Fibroblast of mammary gland (primary cell): ENCODE measurements around the gene SLC18B1.

Experiments used
- DNase-seq: peaks from one replicate; pipeline ENCODE4 v3.0.0-alpha.2; 2010; ENCODE audit warnings: low read depth
- H3K4me3 ChIP-seq: 2 replicates; pipeline ENCODE4 v1.5.1; 2011; ENCODE audit warnings: low read depth, mild to moderate bottlenecking, low read length, moderate library complexity; ENCODE audit not compliant: control insufficient read depth
- CTCF ChIP-seq: conservative IDR thresholded peaks from 2 replicates; pipeline ENCODE4 v1.5.1; 2011; ENCODE audit warnings: low read depth, low read length, inconsistent platforms; ENCODE audit not compliant: control insufficient read depth, insufficient read depth

SLC18B1 gene

GRCh38 chr6:132749111-132749510 lies 49.3 kb downstream of the SLC18B1 start:
- H3K4me3 ChIP-seq, result no peak overlapping the region
- peak; percentile 9 for DNase-seq
- TF ChIP-seq CTCF, result no peak

DNA sequence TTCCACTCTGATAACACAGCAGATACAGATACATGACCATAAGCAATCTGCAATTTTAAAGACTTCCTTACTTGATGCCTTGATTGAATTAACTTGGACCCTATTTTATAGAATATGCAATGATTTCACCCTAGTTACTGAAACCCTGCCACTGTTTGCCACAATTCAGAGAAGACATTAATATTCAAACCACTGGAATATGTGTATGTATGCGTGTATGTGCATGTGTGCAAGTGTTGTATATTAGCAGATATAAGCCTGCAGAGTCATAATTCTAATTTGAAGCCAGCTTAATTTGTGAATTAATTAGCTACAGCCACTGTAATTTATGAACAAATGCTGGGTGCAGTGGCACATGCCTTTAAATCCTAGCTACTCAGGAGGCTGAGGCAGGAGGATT lies 50.0 kb downstream of the SLC18B1 start:
- no peak for TF ChIP-seq CTCF
- DNase-seq, result no peak
- no peak overlapping the region for H3K4me3 ChIP-seq

DNA sequence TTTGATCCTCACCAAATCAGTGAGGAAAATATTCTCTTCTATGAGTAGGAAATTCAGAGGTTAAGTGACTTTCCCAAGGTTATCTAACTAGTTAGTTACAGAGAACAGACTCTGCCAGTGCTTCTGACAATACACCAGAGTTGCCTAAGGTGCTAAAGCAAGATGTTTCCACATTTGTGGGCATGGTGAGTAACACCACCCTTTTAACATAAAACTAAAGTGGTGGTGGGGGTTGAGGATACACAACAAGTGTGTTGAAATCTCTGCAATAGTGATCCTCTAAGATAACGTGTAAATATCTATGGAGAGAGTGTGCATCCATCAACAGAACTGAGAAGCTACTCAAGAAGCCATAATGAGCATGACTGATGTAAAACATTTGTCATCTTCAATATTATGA lies 52.4 kb downstream of the SLC18B1 start:
- no peak for DNase-seq
- TF ChIP-seq CTCF, result no peak
- no peak overlapping the region for H3K4me3 ChIP-seq

GRCh38 chr6:132742495-132742894 lies 55.9 kb downstream of the SLC18B1 start:
- no peak for DNase-seq
- H3K4me3 ChIP-seq, result no peak overlapping the region
- no peak for TF ChIP-seq CTCF

GRCh38 chr6:132741281-132741680 lies 57.2 kb downstream of the SLC18B1 start:
- no peak for DNase-seq
- no peak overlapping the region for H3K4me3 ChIP-seq
- no peak for TF ChIP-seq CTCF

DNA sequence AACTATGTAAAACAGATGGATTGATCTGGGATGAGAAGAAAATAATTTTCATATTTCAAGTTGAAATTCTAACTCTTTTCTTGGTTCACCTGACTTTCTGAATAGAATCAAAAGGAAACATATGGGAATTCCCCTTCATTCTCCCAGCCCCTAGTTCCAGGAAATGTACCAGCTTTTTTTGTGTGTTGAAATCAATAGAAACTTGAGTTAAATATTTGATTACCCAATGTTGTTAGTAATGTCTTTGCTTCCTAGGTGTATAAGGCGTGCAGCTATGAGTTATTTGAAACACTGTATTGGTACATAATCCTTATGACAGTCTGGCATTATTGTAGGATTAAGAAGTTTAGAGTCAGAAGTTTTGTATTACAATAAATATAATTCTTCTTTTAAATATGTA lies 62.2 kb downstream of the SLC18B1 start:
- no peak for DNase-seq
- H3K4me3 ChIP-seq, result no peak overlapping the region
- TF ChIP-seq CTCF, result no peak

- peak; percentile 74 for DNase-seq
- no peak overlapping the region for H3K4me3 ChIP-seq
- peak; percentile 41 for TF ChIP-seq CTCF
Observed at GRCh38 chr6:132734694-132735236, 63.7 kb downstream of the SLC18B1 start.
